Peyer's patch (tissue), 4 donors: Measurements from ENCODE around the gene CTTNBP2NL. TPM values are rescaled to one million over a fixed set of nuclear protein-coding genes. Genes with fewer than 3 reads are reported as not detected.
A peak's percentile ranks its signal among the peaks of the same experiment; 100 is the strongest.

Experiments used
- DNase-seq, 3 donors: peaks; one replicate each; pipeline ENCODE4 v3.0.0-alpha.2; 2017 to 2019
- H3K27ac ChIP-seq, 4 donors: fragments of 200-600 bp; sonication (generic); one replicate each; pipeline ENCODE4 v1.5.1; 2016 to 2019
- H3K27me3 ChIP-seq, 2 donors: fragments of 200-600 bp; sonication (generic); one replicate each; pipeline ENCODE4 v1.5.1; 2019
- H3K36me3 ChIP-seq, 3 donors: fragments of 200-600 bp; sonication (generic); one replicate each; pipeline ENCODE4 v1.5.1; 2016 to 2019
- H3K4me1 ChIP-seq, 4 donors: fragments of 200-600 bp; sonication (generic); one replicate each; pipeline ENCODE4 v1.5.1; 2016 to 2019
- H3K4me3 ChIP-seq, 4 donors: fragments of 200-600 bp; sonication (generic); 1 replicate in 3 of 4; 2 replicates in 1 of 4; pipeline ENCODE4 v1.5.1; 2016 to 2019; ENCODE audit warnings: mild to moderate bottlenecking in 1 of 4
- H3K9me3 ChIP-seq, 4 donors: fragments of 200-600 bp; sonication (generic); one replicate each; pipeline ENCODE4 v1.5.1; 2016 to 2019; ENCODE audit warnings: mild to moderate bottlenecking in 1 of 4
- CTCF ChIP-seq, 6 experiments: fragments of 450-650 bp in 4 of 6; fragments of 200-600 bp in 2 of 6; sonication (generic) in 1 of 6; IDR thresholded peaks; one replicate each; pipeline ENCODE4 v1.5.1; 2017 to 2019; ENCODE audit warnings: antibody characterized with exemption in 6 of 6, mild to moderate bottlenecking in 3 of 6, moderate library complexity in 1 of 6
- POLR2A ChIP-seq, 2 donors: fragments of 450-650 bp; IDR thresholded peaks; one replicate each; pipeline ENCODE4 v1.5.1; 2017; ENCODE audit warnings: antibody characterized with exemption in 2 of 2, mild to moderate bottlenecking in 2 of 2, moderate library complexity in 2 of 2
- total RNA-seq, 4 donors: library from RNA; depleted of rRNA; stranded (reverse); fragments of >200 nt; gene quantifications; one replicate each; pipeline ENCODE4 v1.1.0, GENCODE V29; 2016

CTTNBP2NL gene
- total RNA-seq, 4 donors from 2014 or later: 28.4 to 81.7 (median 59.1) TPM

DNA sequence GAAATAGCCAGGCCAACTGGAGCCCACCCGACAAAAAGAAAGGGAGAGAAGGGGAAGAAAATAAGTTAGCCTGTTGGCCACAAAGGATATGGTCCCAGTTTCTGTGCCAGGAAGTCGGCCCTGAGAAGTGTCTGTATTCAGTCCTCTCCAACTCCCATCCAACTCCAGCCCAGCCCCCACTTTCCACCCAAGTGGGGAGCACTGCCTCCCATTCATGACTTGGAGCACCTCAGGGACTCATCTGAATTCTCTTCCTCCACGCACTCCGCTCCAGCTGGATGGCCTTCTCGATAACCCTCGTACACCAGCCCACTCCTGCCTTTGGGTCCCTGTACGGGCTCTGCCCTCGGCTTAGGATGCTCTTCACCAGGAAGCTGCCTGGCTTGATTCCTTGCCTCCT lies 110.7 kb downstream of the CTTNBP2NL start:
- H3K36me3 ChIP-seq: no peaks in the 10 kb centered on the region
- peaks cover 0 to 9% of the 10 kb centered on the region in 2 donors for H3K27me3 ChIP-seq
- H3K4me1 ChIP-seq: peaks cover 6 to 31% (median 12%) of the 10 kb centered on the region in 4 donors
- no peaks in the 10 kb centered on the region for H3K9me3 ChIP-seq
- H3K4me3 ChIP-seq: no peak overlapping the region
- no peak for DNase-seq
- H3K27ac ChIP-seq: no peak overlapping the region
- TF ChIP-seq CTCF (IDR thresholded peaks at IDR 0.05) (no peak), POLR2A (IDR thresholded peaks at IDR 0.05) (no peak)

- Histone ChIP-seq H3K27ac (no peak overlapping the region), H3K4me3 (no peak overlapping the region), H3K9me3 (no peaks in the 10 kb centered on the region), H3K4me1 (peaks cover 6 to 27% (median 9%) of the 10 kb centered on the region in 4 donors), H3K36me3 (no peaks in the 10 kb centered on the region), H3K27me3 (peaks cover 0 to 9% of the 10 kb centered on the region in 2 donors)
- no peak for DNase-seq
- no peak for TF ChIP-seq POLR2A (IDR thresholded peaks at IDR 0.05)
- no peak for TF ChIP-seq CTCF (IDR thresholded peaks at IDR 0.05)
Observed at GRCh38 chr1:112507336-112507735, 111.3 kb downstream of the CTTNBP2NL start.

- Histone ChIP-seq H3K4me1 (peaks cover 6 to 23% (median 9%) of the 10 kb centered on the region in 4 donors), H3K27ac (peak overlapping the region in 1 of 4 donors; percentile 76), H3K4me3 (peak overlapping the region; percentile 45 to 75 (median 64)), H3K36me3 (no peaks in the 10 kb centered on the region), H3K27me3 (peaks cover 0 to 9% of the 10 kb centered on the region in 2 donors), H3K9me3 (no peaks in the 10 kb centered on the region)
- no peak for DNase-seq
- TF ChIP-seq POLR2A (IDR thresholded peaks at IDR 0.05): no peak
- no peak for TF ChIP-seq CTCF (IDR thresholded peaks at IDR 0.05)
Observed at GRCh38 chr1:112507921-112508277, 111.9 kb downstream of the CTTNBP2NL start.

GRCh38 chr1:112508278-112509004 lies 112.4 kb downstream of the CTTNBP2NL start, which contains the start of gene WNT2B:
Gene WNT2B, plus strand, starts transcription at chr1:112508965. Its CDS starts 298 bp downstream, at chr1:112509263.
- H3K27ac ChIP-seq: peak within 1 kb of the TSS in 3 of 4 donors; percentile 45 to 76 (median 55)

GRCh38 chr1:112509005-112509659 lies 113.1 kb downstream of the CTTNBP2NL start:
- H3K27me3 ChIP-seq: peaks cover 0 to 9% of the 10 kb centered on the region in 2 donors
- peak in 1 of 3 donors; percentile 56 for DNase-seq
- peak overlapping the region in 3 of 4 donors; percentile 45 to 76 (median 55) for H3K27ac ChIP-seq
- peaks cover 6 to 23% (median 9%) of the 10 kb centered on the region in 4 donors for H3K4me1 ChIP-seq
- no peaks in the 10 kb centered on the region for H3K36me3 ChIP-seq
- H3K4me3 ChIP-seq: peak overlapping the region; percentile 45 to 75 (median 64)
- no peaks in the 10 kb centered on the region for H3K9me3 ChIP-seq
- TF ChIP-seq POLR2A (IDR thresholded peaks at IDR 0.05): no peak
- TF ChIP-seq CTCF (IDR thresholded peaks at IDR 0.05): no peak

More at GRCh38 chr1:112508278-112509004, 112.4 kb downstream of the CTTNBP2NL start, which contains the start of gene WNT2B:
- H3K4me3 ChIP-seq: peak within 1 kb of the TSS; percentile 45 to 75 (median 64)
- TF ChIP-seq CTCF (IDR thresholded peaks at IDR 0.05) (peak in 2 of 6 experiments; percentile 15 to 28), POLR2A (IDR thresholded peaks at IDR 0.05) (no peak)
- peaks cover 0 to 9% of the 10 kb centered on the region in 2 donors for H3K27me3 ChIP-seq
- no peaks in the 10 kb centered on the region for H3K36me3 ChIP-seq
- H3K4me1 ChIP-seq: peaks cover 6 to 23% (median 9%) of the 10 kb centered on the region in 4 donors
- DNase-seq: peak; percentile 35 to 67 (median 66)
- no peaks in the 10 kb centered on the region for H3K9me3 ChIP-seq
